Measurements from ENCODE around the gene GALNT8. TPM values are rescaled to one million over a fixed set of nuclear protein-coding genes. Genes with fewer than 3 reads are reported as not detected.

The GALNT8 gene
- total RNA-seq, 1 experiment from 2014 or later, result not detected

DNA sequence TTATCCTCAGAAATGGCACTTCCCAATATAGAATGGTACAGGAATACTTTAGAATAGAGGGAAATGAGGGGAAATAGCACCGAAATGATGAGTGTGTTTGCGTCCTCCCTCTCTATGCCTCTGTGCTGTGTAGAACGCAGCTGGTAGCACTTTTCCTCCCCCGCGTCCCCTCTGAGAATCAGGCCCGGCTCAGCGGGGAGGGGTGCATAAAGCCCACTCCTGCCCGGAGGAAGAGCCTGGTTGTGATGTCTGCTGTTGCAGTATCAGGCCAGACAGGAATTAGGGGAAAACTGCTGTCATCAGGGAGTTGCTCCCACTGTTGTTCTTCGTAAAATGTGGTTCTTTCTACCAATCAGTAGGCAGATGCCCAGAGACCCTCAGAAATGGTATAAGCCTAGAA lies 76.0 kb downstream of the GALNT8 start:
- Histone ChIP-seq H3K4me1 (ENCODE audit: insufficient read depth, low read length) (no peaks in the 10 kb centered on the region), H3K4me3 (ENCODE audit: low read length) (no peak overlapping the region), H4K20me1 (ENCODE audit: low read length) (no peaks in the 10 kb centered on the region), H3K36me3 (ENCODE audit: low read depth, low read length) (no peaks in the 10 kb centered on the region), H3K9me2 (replicated peaks; ENCODE audit: low read length) (no peaks in the 10 kb centered on the region), H3K79me2 (ENCODE audit: low read length) (no peaks in the 10 kb centered on the region), H2AFZ (ENCODE audit: low read length) (no peak overlapping the region), H3K9ac (ENCODE audit: low read length) (no peak overlapping the region), H3K4me2 (ENCODE audit: low read length) (no peak overlapping the region), H3K27me3 (ENCODE audit: low read length) (peaks cover 14% of the 10 kb centered on the region), H3K9me3 (ENCODE audit: low read length) (no peaks in the 10 kb centered on the region), H3K27ac (ENCODE audit: low read length) (no peak overlapping the region), H3F3A (ENCODE audit: low read length, unreplicated experiment) (no peaks in the 10 kb centered on the region)
- intact Hi-C loops (cut with micrococcal nuclease), result no loop called here
- DNase-seq, result no peak
- ChIA-PET CTCF (no interaction called here), POLR2A (ENCODE audit: unreplicated experiment) (no interaction called here)
- TF ChIP-seq EZH2phosphoT487 (IDR thresholded peaks at IDR 0.05; ENCODE audit: borderline replicate concordance, low read length), result no peak
- no peak for TF ChIP-seq EZH2 (IDR thresholded peaks at IDR 0.05; ENCODE audit: low read length, unreplicated experiment)
- ATAC-seq, result no peak
- BruUV-seq (replicated peaks), result no TSS peak

GRCh38 chr12:4796694-4797482 lies 76.7 kb downstream of the GALNT8 start:
- BruUV-seq (replicated peaks), result no TSS peak
- ChIA-PET CTCF (no interaction called here), POLR2A (ENCODE audit: unreplicated experiment) (no interaction called here)
- Histone ChIP-seq H3K27ac (ENCODE audit: low read length) (no peak overlapping the region), H3K9me3 (ENCODE audit: low read length) (no peaks in the 10 kb centered on the region), H3K79me2 (ENCODE audit: low read length) (no peaks in the 10 kb centered on the region), H3K4me2 (ENCODE audit: low read length) (no peak overlapping the region), H3K9ac (ENCODE audit: low read length) (no peak overlapping the region), H2AFZ (ENCODE audit: low read length) (no peak overlapping the region), H4K20me1 (ENCODE audit: low read length) (no peaks in the 10 kb centered on the region), H3K36me3 (ENCODE audit: low read depth, low read length) (no peaks in the 10 kb centered on the region), H3K9me2 (replicated peaks; ENCODE audit: low read length) (no peaks in the 10 kb centered on the region), H3F3A (ENCODE audit: low read length, unreplicated experiment) (no peaks in the 10 kb centered on the region), H3K4me1 (ENCODE audit: insufficient read depth, low read length) (no peaks in the 10 kb centered on the region), H3K27me3 (ENCODE audit: low read length) (peaks cover 18% of the 10 kb centered on the region), H3K4me3 (ENCODE audit: low read length) (no peak overlapping the region)
- no peak for ATAC-seq
- TF ChIP-seq EZH2 (IDR thresholded peaks at IDR 0.05; ENCODE audit: low read length, unreplicated experiment) (no peak), EZH2phosphoT487 (IDR thresholded peaks at IDR 0.05; ENCODE audit: borderline replicate concordance, low read length) (no peak)
- TF ChIP-seq, protein P1, sequence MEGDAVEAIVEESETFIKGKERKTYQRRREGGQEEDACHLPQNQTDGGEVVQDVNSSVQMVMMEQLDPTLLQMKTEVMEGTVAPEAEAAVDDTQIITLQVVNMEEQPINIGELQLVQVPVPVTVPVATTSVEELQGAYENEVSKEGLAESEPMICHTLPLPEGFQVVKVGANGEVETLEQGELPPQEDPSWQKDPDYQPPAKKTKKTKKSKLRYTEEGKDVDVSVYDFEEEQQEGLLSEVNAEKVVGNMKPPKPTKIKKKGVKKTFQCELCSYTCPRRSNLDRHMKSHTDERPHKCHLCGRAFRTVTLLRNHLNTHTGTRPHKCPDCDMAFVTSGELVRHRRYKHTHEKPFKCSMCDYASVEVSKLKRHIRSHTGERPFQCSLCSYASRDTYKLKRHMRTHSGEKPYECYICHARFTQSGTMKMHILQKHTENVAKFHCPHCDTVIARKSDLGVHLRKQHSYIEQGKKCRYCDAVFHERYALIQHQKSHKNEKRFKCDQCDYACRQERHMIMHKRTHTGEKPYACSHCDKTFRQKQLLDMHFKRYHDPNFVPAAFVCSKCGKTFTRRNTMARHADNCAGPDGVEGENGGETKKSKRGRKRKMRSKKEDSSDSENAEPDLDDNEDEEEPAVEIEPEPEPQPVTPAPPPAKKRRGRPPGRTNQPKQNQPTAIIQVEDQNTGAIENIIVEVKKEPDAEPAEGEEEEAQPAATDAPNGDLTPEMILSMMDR (conservative IDR thresholded peaks at IDR 0.05; ENCODE audit: low read depth, low read length), result no peak
- no peak for DNase-seq
- intact Hi-C loops (cut with micrococcal nuclease), result no loop called here

DNA sequence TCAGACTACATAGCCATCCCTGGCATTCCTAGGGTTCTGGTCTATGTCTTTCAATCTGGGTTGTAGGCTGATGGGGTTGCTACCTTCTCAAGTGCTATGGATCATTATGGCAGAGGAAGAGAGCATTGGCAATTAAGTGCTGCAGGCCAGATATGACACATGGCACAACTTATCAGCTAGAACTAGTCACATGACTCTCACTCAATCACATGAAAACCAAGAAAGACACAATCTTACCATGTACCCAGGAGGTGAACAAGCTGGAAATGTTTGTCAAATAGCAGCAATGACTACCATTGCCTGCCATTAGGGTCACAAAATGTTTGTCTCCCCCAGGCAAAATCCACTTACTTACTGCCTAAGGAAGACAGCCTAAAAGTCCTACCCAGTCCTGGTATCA lies 80.4 kb downstream of the GALNT8 start:
- Histone ChIP-seq H2AFZ (ENCODE audit: low read length) (no peak overlapping the region), H3K9ac (ENCODE audit: low read length) (no peak overlapping the region), H4K20me1 (ENCODE audit: low read length) (no peaks in the 10 kb centered on the region), H3K36me3 (ENCODE audit: low read depth, low read length) (no peaks in the 10 kb centered on the region), H3K27ac (ENCODE audit: low read length) (no peak overlapping the region), H3F3A (ENCODE audit: low read length, unreplicated experiment) (no peaks in the 10 kb centered on the region), H3K79me2 (ENCODE audit: low read length) (no peaks in the 10 kb centered on the region), H3K4me2 (ENCODE audit: low read length) (no peak overlapping the region), H3K27me3 (ENCODE audit: low read length) (peaks cover 20% of the 10 kb centered on the region), H3K9me2 (replicated peaks; ENCODE audit: low read length) (no peaks in the 10 kb centered on the region), H3K4me3 (ENCODE audit: low read length) (no peak overlapping the region), H3K4me1 (ENCODE audit: insufficient read depth, low read length) (no peaks in the 10 kb centered on the region), H3K9me3 (ENCODE audit: low read length) (no peaks in the 10 kb centered on the region)
- intact Hi-C loops (cut with micrococcal nuclease), result no loop called here
- TF ChIP-seq EZH2 (IDR thresholded peaks at IDR 0.05; ENCODE audit: low read length, unreplicated experiment) (no peak), EZH2phosphoT487 (IDR thresholded peaks at IDR 0.05; ENCODE audit: borderline replicate concordance, low read length) (no peak)
- TF ChIP-seq, protein P1 (conservative IDR thresholded peaks at IDR 0.05; ENCODE audit: low read depth, low read length), result no peak
- ATAC-seq, result no peak
- ChIA-PET POLR2A (ENCODE audit: unreplicated experiment) (no interaction called here), CTCF (no interaction called here)
- BruUV-seq (replicated peaks), result no TSS peak
- DNase-seq, result no peak

All from PC-3 (cell line).